ENCODE measurements around the gene RPS24. TPM values are rescaled to one million over a fixed set of nuclear protein-coding genes. Genes with fewer than 3 reads are reported as not detected.

The RPS24 gene
- total RNA-seq, 5 donors from 2014 or later (not counting 1 experiment from before 2014, with no cell fraction given): 1,070 to 1,783 (median 1,384) TPM

- Histone ChIP-seq H3K4me1 (ENCODE audit: control insufficient read depth in 1 of 2, extremely low read depth in 1 of 2, insufficient read depth in 2 of 2, low read length in 2 of 2) (peaks cover 20 to 37% of the 10 kb centered on the region in 2 experiments), H3K27ac (ENCODE audit: low read length) (no peak overlapping the region), H3K27me3 (replicated peaks in 1 of 2; ENCODE audit: control insufficient read depth in 2 of 2, extremely low read depth in 1 of 2, insufficient read depth in 2 of 2, low read length in 1 of 2) (no peaks in the 10 kb centered on the region), H3K4me3 (ENCODE audit: control insufficient read depth in 1 of 2, extremely low read depth in 1 of 2, low read length in 1 of 2) (no peak overlapping the region), H3K36me3 (ENCODE audit: control insufficient read depth in 2 of 2, extremely low read depth in 1 of 2, insufficient read depth in 1 of 2, low read length in 1 of 2) (peaks cover 18 to 75% of the 10 kb centered on the region in 2 donors), H3K9me3 (no peaks in the 10 kb centered on the region)
- ATAC-seq (replicated peaks in 1 of 4) (no peak), DNase-seq (no peak)
- POLR2A ChIA-PET: interaction anchor here in 1 of 2 donors (0.6 kb wide), 1 partner anchor 487 kb away, joined by 3 read pairs; no protein-coding TSS in a partner anchor
- Mint-ChIP-seq H3K4me3 (no peak overlapping the region), H3K4me1 (peaks cover 65 to 69% (median 69%) of the 10 kb centered on the region in 3 donors), H3K27ac (peak overlapping the region in 1 of 2 donors; percentile 40), H3K27me3 (no peaks in the 10 kb centered on the region), H3K9me3 (no peaks in the 10 kb centered on the region), H3K36me3 (peaks cover 64% of the 10 kb centered on the region)
- CTCF ChIA-PET: interaction anchor here in 1 of 2 donors (0.7 kb wide), 1 partner anchor 267 kb away, joined by 3 read pairs; no protein-coding TSS in a partner anchor
- 100% methylated on average over 1 of the region's 3 CpGs for WGBS (ENCODE audit: insufficient coverage)
These were observed 6.1 kb downstream of the RPS24 start for GRCh38 chr10:78039743-78040142.

- Mint-ChIP-seq H3K4me1 (peaks cover 49 to 55% (median 53%) of the 10 kb centered on the region in 3 donors), H3K4me3 (no peak overlapping the region), H3K9me3 (no peaks in the 10 kb centered on the region), H3K27me3 (no peaks in the 10 kb centered on the region), H3K36me3 (peaks cover 50% of the 10 kb centered on the region), H3K27ac (peak overlapping the region; percentile 25 to 56)
- 60% methylated on average over 4 of the region's 5 CpGs for WGBS (ENCODE audit: insufficient coverage)
- Histone ChIP-seq H3K9me3 (no peaks in the 10 kb centered on the region), H3K4me1 (ENCODE audit: control insufficient read depth in 1 of 2, extremely low read depth in 1 of 2, insufficient read depth in 2 of 2, low read length in 2 of 2) (peaks cover 6 to 20% of the 10 kb centered on the region in 2 experiments), H3K27ac (ENCODE audit: low read length) (no peak overlapping the region), H3K36me3 (ENCODE audit: control insufficient read depth in 2 of 2, extremely low read depth in 1 of 2, insufficient read depth in 1 of 2, low read length in 1 of 2) (peaks cover 18 to 61% of the 10 kb centered on the region in 2 donors), H3K27me3 (replicated peaks in 1 of 2; ENCODE audit: control insufficient read depth in 2 of 2, extremely low read depth in 1 of 2, insufficient read depth in 2 of 2, low read length in 1 of 2) (no peaks in the 10 kb centered on the region), H3K4me3 (ENCODE audit: control insufficient read depth in 1 of 2, extremely low read depth in 1 of 2, low read length in 1 of 2) (no peak overlapping the region)
- no peak for DNase-seq
- CTCF ChIA-PET: interaction anchor here in 1 of 2 donors (0.6 kb wide), 1 partner anchor 1310 kb away, joined by 8 read pairs; no protein-coding TSS in a partner anchor
- POLR2A ChIA-PET: interaction anchor here in 1 of 2 donors (0.6 kb wide), 1 partner anchor 1411 kb away, joined by 3 read pairs; no protein-coding TSS in a partner anchor
- ATAC-seq (replicated peaks in 1 of 4): peak in 1 of 4 experiments; percentile 17
These were observed 7.8 kb downstream of the RPS24 start for GRCh38 chr10:78041170-78042057.

GRCh38 chr10:78042058-78042751 is 8.5 kb downstream of the RPS24 start:
- 75% methylated on average over 1 of the region's 2 CpGs for WGBS (ENCODE audit: insufficient coverage)
- H3K27me3 Mint-ChIP-seq: no peaks in the 10 kb centered on the region
- Histone ChIP-seq H3K9me3 (no peaks in the 10 kb centered on the region), H3K4me3 (ENCODE audit: control insufficient read depth in 1 of 2, extremely low read depth in 1 of 2, low read length in 1 of 2) (no peak overlapping the region), H3K27ac (ENCODE audit: low read length) (no peak overlapping the region), H3K4me1 (ENCODE audit: control insufficient read depth in 1 of 2, extremely low read depth in 1 of 2, insufficient read depth in 2 of 2, low read length in 2 of 2) (peaks cover 4 to 22% of the 10 kb centered on the region in 2 experiments), H3K27me3 (replicated peaks in 1 of 2; ENCODE audit: control insufficient read depth in 2 of 2, extremely low read depth in 1 of 2, insufficient read depth in 2 of 2, low read length in 1 of 2) (no peaks in the 10 kb centered on the region), H3K36me3 (ENCODE audit: control insufficient read depth in 2 of 2, extremely low read depth in 1 of 2, insufficient read depth in 1 of 2, low read length in 1 of 2) (peaks cover 16 to 54% of the 10 kb centered on the region in 2 donors)
- POLR2A ChIA-PET: no interaction called here
- H3K27ac Mint-ChIP-seq: peak overlapping the region in 1 of 2 donors; percentile 23
- no peak for DNase-seq
- H3K36me3 Mint-ChIP-seq: peaks cover 42% of the 10 kb centered on the region
- CTCF ChIA-PET: no interaction called here
- H3K4me1 Mint-ChIP-seq: peaks cover 43 to 48% (median 48%) of the 10 kb centered on the region in 3 donors
- H3K4me3 Mint-ChIP-seq: no peak overlapping the region
- peak in 1 of 4 experiments; percentile 7 for ATAC-seq (replicated peaks in 1 of 4)
- H3K9me3 Mint-ChIP-seq: no peaks in the 10 kb centered on the region

- Histone ChIP-seq H3K9me3 (no peaks in the 10 kb centered on the region), H3K4me3 (ENCODE audit: control insufficient read depth in 1 of 2, extremely low read depth in 1 of 2, low read length in 1 of 2) (no peak overlapping the region), H3K27me3 (replicated peaks in 1 of 2; ENCODE audit: control insufficient read depth in 2 of 2, extremely low read depth in 1 of 2, insufficient read depth in 2 of 2, low read length in 1 of 2) (no peaks in the 10 kb centered on the region), H3K36me3 (ENCODE audit: control insufficient read depth in 2 of 2, extremely low read depth in 1 of 2, insufficient read depth in 1 of 2, low read length in 1 of 2) (peaks cover 11 to 48% of the 10 kb centered on the region in 2 donors), H3K4me1 (ENCODE audit: control insufficient read depth in 1 of 2, extremely low read depth in 1 of 2, insufficient read depth in 2 of 2, low read length in 2 of 2) (peaks cover under 1 to 22% of the 10 kb centered on the region in 2 experiments), H3K27ac (ENCODE audit: low read length) (no peak overlapping the region)
- CTCF ChIA-PET: no interaction called here
- no peak for ATAC-seq (replicated peaks in 1 of 4)
- peaks cover 37% of the 10 kb centered on the region for H3K36me3 Mint-ChIP-seq
- WGBS (ENCODE audit: insufficient coverage): 94% methylated on average over 5 of the region's 6 CpGs
- H3K27me3 Mint-ChIP-seq: no peaks in the 10 kb centered on the region
- POLR2A ChIA-PET: no interaction called here
- DNase-seq: no peak
- peaks cover 41 to 51% (median 46%) of the 10 kb centered on the region in 3 donors for H3K4me1 Mint-ChIP-seq
- no peak overlapping the region for H3K27ac Mint-ChIP-seq
- H3K4me3 Mint-ChIP-seq: no peak overlapping the region
- H3K9me3 Mint-ChIP-seq: no peaks in the 10 kb centered on the region
These were observed 9.1 kb downstream of the RPS24 start for GRCh38 chr10:78042752-78043104.

GRCh38 chr10:78044179-78044578 is 10.5 kb downstream of the RPS24 start:
- Histone ChIP-seq H3K27me3 (replicated peaks in 1 of 2; ENCODE audit: control insufficient read depth in 2 of 2, extremely low read depth in 1 of 2, insufficient read depth in 2 of 2, low read length in 1 of 2) (no peaks in the 10 kb centered on the region), H3K4me3 (ENCODE audit: control insufficient read depth in 1 of 2, extremely low read depth in 1 of 2, low read length in 1 of 2) (no peak overlapping the region), H3K4me1 (ENCODE audit: control insufficient read depth in 1 of 2, extremely low read depth in 1 of 2, insufficient read depth in 2 of 2, low read length in 2 of 2) (peaks cover 0 to 16% of the 10 kb centered on the region in 2 experiments), H3K36me3 (ENCODE audit: control insufficient read depth in 2 of 2, extremely low read depth in 1 of 2, insufficient read depth in 1 of 2, low read length in 1 of 2) (peaks cover under 1 to 34% of the 10 kb centered on the region in 2 donors), H3K27ac (ENCODE audit: low read length) (no peak overlapping the region), H3K9me3 (no peaks in the 10 kb centered on the region)
- Mint-ChIP-seq H3K4me3 (no peak overlapping the region), H3K27me3 (no peaks in the 10 kb centered on the region), H3K36me3 (peaks cover 29% of the 10 kb centered on the region), H3K4me1 (peaks cover 34 to 46% (median 36%) of the 10 kb centered on the region in 3 donors), H3K9me3 (no peaks in the 10 kb centered on the region), H3K27ac (no peak overlapping the region)
- CTCF ChIA-PET: interaction anchor here in 1 of 2 donors (0.6 to 2.0 kb wide), 2 partner anchors 377 to 1151 kb away, joined by 6 to 8 read pairs; no protein-coding TSS in a partner anchor
- DNase-seq (no peak), ATAC-seq (replicated peaks in 1 of 4) (no peak)
- POLR2A ChIA-PET: no interaction called here

- DNase-seq (no peak), ATAC-seq (replicated peaks in 1 of 4) (no peak)
- ChIA-PET CTCF (interaction anchor here (0.6 to 2.0 kb wide), 3 partner anchors 377 to 1151 kb away, joined by 6 to 10 read pairs (median 8); no protein-coding TSS in a partner anchor), POLR2A (no interaction called here)
- Histone ChIP-seq H3K4me1 (ENCODE audit: control insufficient read depth in 1 of 2, extremely low read depth in 1 of 2, insufficient read depth in 2 of 2, low read length in 2 of 2) (peaks cover 0 to 15% of the 10 kb centered on the region in 2 experiments), H3K27ac (ENCODE audit: low read length) (no peak overlapping the region), H3K27me3 (replicated peaks in 1 of 2; ENCODE audit: control insufficient read depth in 2 of 2, extremely low read depth in 1 of 2, insufficient read depth in 2 of 2, low read length in 1 of 2) (no peaks in the 10 kb centered on the region), H3K36me3 (ENCODE audit: control insufficient read depth in 2 of 2, extremely low read depth in 1 of 2, insufficient read depth in 1 of 2, low read length in 1 of 2) (peaks cover 0 to 29% of the 10 kb centered on the region in 2 donors), H3K9me3 (no peaks in the 10 kb centered on the region), H3K4me3 (ENCODE audit: control insufficient read depth in 1 of 2, extremely low read depth in 1 of 2, low read length in 1 of 2) (no peak overlapping the region)
- H3K27ac Mint-ChIP-seq: peak overlapping the region in 1 of 2 donors; percentile 64
- H3K27me3 Mint-ChIP-seq: no peaks in the 10 kb centered on the region
- peaks cover 29 to 41% (median 31%) of the 10 kb centered on the region in 3 donors for H3K4me1 Mint-ChIP-seq
- no peak overlapping the region for H3K4me3 Mint-ChIP-seq
- 92% methylated on average over 6 of the region's 10 CpGs for WGBS (ENCODE audit: insufficient coverage)
- H3K9me3 Mint-ChIP-seq: no peaks in the 10 kb centered on the region
- peaks cover 23% of the 10 kb centered on the region for H3K36me3 Mint-ChIP-seq
These were observed 11.0 kb downstream of the RPS24 start for GRCh38 chr10:78044699-78045098.
